ENCODE measurements around the gene MKRN2OS.

Gene MKRN2OS

GRCh38 chr3:12568747-12569146 is 23.4 kb upstream of the MKRN2OS start:
- TF ChIP-seq ZFX (IDR thresholded peaks at IDR 0.05) (no peak), CTCF (conservative IDR thresholded peaks at IDR 0.05) (no peak)
- no peak overlapping the region for H3K27ac ChIP-seq

GRCh38 chr3:12566976-12567375 is 21.7 kb upstream of the MKRN2OS start:
- H3K27ac ChIP-seq, result no peak overlapping the region
- TF ChIP-seq CTCF (conservative IDR thresholded peaks at IDR 0.05), result no peak
- no peak for TF ChIP-seq ZFX (IDR thresholded peaks at IDR 0.05)

- TF ChIP-seq CTCF (conservative IDR thresholded peaks at IDR 0.05) (no peak), ZFX (IDR thresholded peaks at IDR 0.05) (no peak)
- H3K27ac ChIP-seq, result no peak overlapping the region
These were observed 17.2 kb upstream of the MKRN2OS start for GRCh38 chr3:12562451-12562850.

- H3K27ac ChIP-seq, result no peak overlapping the region
- no peak for TF ChIP-seq CTCF (conservative IDR thresholded peaks at IDR 0.05)
- no peak for TF ChIP-seq ZFX (IDR thresholded peaks at IDR 0.05)
These were observed 16.1 kb upstream of the MKRN2OS start for GRCh38 chr3:12561397-12561796.

- H3K27ac ChIP-seq, result no peak overlapping the region
- no peak for TF ChIP-seq CTCF (conservative IDR thresholded peaks at IDR 0.05)
- TF ChIP-seq ZFX (IDR thresholded peaks at IDR 0.05), result no peak
These were observed 15.3 kb upstream of the MKRN2OS start for GRCh38 chr3:12560505-12561190.

- no peak overlapping the region for H3K27ac ChIP-seq
- TF ChIP-seq ZFX (IDR thresholded peaks at IDR 0.05) (no peak), CTCF (conservative IDR thresholded peaks at IDR 0.05) (no peak)
These were observed 14.2 kb upstream of the MKRN2OS start for GRCh38 chr3:12559520-12559919.

GRCh38 chr3:12558706-12559105 is 13.4 kb upstream of the MKRN2OS start:
- no peak overlapping the region for H3K27ac ChIP-seq

More at GRCh38 chr3:12558706-12559105, 13.4 kb upstream of the MKRN2OS start:
- TF ChIP-seq CTCF (conservative IDR thresholded peaks at IDR 0.05), result no peak
- no peak for TF ChIP-seq ZFX (IDR thresholded peaks at IDR 0.05)

Data from C4-2B (cell line).